ACHN (cell line): ENCODE measurements around the gene DGKI.

Experiments
- DNase-seq: peaks from one replicate; pipeline ENCODE4 v3.0.0-alpha.2; 2015
- in situ Hi-C: cut with HindIII; loops from 2 replicates; pipeline ENCODE4 v1.10.0; 2017; ENCODE audit warnings: low sequenced_read_pairs, low pct_ligation_motif_present, low pct_unique_long_range_greater_than_20kb

Gene DGKI

DNA sequence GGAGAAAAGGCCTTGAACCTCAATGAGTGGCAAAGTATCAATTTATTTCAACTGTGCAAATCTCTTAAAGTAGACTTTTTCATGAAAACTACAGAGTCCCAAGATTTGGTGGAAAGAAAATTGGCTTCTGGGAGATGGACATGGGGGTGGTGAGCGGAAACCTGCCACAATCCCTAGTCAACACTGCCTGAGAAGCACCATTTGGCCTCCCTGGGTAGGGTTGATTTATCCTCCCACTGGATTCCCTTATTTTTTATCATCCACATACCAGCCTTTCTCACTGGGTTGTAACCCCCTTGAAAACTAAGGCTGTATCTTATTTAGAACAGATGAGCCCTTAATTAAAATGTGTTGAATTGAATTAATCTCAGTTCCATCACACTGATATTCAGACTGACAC lies 401.5 kb downstream of the DGKI start:
- DNase-seq: no peak
- in situ Hi-C loops: no loop called here

DNA sequence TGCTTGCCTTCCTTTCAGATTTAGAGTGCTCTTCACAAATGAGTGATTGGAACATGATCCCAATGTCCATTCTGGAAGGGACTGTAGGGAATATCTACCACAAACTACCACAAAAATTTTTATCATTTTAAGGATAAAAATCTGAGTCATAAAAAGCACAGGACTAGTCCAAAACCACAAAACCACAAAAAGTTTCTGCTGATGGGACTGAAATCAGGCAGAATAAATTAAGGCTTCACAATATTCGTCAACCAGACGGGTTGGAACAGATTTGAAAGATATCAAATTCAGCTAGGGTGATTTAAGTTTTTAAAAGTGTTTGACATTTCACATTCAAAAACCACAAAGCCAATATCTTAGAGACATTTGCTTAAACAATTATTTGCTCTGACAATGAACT lies 403.2 kb downstream of the DGKI start:
- in situ Hi-C loops: no loop called here

DNA sequence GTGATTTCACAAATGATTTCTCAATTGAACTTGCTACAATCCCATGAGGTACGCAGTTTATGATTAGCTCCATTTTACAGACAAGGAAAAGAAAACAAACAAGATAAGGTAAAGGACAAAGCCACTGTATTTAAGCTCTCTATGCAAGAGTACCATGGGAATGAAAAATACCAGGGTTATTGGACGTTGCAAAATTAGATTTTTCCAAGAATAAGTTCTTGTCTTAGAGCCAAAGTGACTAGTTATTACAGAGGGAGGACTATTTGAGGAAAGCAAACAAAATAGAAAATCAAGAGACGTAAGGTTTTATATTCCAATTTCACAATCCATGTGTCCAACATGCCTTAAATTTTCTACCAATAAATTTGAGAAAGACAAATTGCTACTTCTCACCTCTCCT lies 405.3 kb downstream of the DGKI start:
- in situ Hi-C loops: no loop called here
- no peak for DNase-seq

More for the DNA sequence above, 403.2 kb downstream of the DGKI start:
- no peak for DNase-seq

DNA sequence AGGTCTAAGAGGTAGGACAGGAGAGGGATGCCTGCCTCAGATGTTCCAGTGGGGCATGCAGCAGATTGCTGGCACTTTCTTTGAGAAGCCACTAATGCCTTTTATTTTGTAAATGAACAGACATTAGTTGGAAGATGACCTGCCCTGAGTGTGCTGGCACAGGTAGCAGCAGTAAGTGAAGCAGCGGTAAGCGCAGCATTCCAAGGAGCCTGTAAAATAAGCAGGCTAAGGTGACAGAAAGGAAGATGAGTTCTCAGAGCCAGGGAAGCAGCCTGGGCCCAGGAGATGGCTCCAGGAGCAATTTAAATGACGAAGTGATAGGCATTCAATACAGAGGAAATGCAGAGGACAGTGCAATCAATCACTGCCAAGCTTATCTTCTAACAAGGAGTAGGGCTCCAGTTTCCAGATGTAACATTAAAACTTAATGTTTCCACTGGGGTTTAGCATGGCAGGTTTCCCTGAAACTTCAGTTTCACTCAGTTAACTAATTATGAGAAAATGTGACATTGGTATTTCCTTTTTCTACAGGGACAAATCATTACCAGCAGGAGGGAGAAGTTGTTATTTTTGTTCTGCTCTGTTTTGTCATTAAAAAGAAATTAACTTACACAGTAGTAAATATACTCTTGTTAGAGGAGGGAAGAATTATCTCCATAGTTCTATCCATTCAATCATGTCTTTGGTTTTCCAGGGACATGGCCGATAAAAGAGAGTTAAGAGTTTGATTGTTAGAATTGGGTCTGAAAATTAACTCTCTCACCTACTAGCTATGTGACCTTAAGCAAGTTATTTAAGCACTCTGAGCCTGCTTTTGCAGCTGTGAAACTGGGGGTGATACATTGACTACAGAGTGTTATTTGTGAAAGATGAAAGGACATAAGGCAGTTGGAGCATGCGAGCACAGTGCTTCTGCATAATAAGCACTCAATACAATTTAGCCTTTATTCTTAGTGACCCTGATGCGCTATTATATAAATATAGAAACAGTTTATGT lies 406.6 kb downstream of the DGKI start:
- DNase-seq: no peak
- in situ Hi-C loops: no loop called here

DNA sequence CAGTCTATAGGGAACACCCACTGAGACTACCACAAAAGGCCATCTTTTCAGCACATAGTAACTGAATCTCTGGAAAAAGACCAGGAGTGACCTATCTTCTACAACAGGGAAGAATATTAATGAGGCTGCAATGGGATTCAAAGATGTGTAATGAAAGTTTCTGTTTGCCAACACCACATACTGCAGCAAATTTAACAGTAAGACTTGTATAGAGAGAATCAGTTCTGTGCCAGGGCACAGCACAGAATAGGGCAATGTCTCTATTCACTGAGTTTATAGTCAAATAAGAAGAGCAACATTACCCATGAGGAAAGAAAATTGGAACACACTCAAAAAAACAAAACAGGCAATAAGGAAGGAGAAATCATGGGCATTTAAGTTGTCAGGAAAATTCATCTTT lies 411.8 kb downstream of the DGKI start:
- no peak for DNase-seq
- in situ Hi-C loops: no loop called here

DNA sequence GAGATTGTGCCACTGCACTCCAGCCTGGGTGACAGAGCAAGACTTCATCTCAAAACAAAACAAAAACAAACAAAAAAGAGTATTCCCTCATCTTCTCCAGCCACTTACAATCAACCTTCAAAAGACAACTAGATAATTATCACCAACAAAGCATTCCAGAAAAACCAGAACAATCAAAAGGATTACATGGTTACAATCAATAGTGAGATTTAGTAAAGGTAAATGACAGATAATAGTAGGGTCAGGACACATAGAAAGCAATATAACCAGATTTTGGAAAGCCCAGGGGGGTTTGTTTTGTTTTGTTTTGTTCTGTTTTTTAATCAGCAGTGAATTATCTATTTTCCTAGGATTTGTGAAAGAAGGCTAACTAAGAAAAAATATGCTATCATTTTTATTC lies 412.2 kb downstream of the DGKI start:
- in situ Hi-C loops: no loop called here
- DNase-seq: no peak

DNA sequence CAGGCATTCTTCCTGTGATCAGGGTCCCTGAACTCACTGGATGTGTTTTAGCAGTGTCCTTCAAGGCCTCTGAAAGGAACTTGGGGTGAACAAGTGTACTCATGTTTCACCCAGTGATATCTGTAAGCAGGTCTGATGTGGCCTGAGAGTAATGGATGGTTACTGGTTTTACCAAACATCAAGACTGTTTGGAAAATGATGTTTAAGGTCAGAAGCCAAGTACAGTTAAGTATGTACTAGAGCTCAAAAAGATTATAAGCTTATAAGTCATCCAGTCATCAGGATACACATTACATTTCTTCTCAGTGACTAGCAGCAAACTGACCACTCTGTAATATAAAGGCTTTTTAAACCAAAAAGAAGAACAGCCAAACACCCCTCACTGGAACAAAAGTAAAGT lies 423.5 kb downstream of the DGKI start:
- no peak for DNase-seq
- in situ Hi-C loops: no loop called here

DNA sequence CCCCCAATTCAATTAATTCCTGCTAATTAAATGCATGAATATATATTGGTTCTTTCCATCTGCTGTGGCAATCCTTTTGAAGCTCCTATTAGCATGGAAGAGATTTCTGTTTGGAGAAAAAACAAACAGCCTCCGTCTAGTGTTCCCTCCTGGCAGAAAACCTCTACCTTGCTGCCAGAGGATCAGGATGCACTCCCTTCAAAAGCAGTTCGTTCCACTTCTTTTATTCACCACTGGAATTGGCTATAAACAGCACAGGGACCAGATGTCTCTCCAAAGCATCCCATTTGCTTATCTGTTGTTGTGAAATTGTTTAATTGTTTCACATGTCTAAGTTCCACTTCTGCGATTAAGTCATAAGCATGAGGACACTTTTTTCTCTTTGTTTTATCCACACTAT lies 425.4 kb downstream of the DGKI start:
- no peak for DNase-seq
- in situ Hi-C loops: no loop called here

DNA sequence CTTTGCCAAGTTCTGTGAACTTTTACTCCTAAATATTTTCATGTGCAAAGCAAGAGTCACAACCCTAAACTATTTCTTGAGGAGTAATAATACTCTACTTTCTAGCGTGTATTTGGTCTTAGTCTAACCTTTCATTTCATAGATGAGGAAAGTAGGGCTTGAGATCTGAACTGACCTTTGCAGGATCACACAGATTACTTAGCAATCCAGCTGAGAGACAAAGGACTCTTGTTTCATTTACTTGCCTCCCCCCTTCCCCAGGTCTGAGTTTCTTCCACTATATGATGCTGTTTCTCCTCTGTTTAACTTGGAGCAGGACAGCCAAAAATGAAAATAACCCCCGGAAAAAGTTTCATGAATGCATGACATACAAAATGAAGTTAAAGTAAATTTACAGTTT lies 427.9 kb downstream of the DGKI start:
- in situ Hi-C loops: no loop called here
- DNase-seq: no peak

DNA sequence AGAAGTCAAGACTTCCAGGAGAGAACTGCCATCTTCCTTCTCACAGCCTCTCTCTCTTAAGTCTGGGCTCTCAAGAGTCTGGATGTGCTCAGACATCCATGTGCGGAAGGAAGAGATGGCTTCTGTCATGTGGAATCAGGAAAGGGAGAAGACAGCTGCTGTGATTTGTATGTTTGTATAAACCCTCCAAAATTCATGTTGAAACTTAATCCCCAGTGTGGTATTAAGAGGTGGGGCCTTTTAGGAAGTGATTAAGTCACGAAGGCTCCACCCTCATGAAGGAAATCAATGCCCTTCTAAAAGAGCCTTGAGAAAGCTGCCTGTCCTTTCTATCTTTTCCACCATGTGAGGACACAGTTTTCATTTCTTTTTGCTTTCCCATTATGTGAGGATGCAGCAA lies 429.3 kb downstream of the DGKI start:
- no peak for DNase-seq

DNA sequence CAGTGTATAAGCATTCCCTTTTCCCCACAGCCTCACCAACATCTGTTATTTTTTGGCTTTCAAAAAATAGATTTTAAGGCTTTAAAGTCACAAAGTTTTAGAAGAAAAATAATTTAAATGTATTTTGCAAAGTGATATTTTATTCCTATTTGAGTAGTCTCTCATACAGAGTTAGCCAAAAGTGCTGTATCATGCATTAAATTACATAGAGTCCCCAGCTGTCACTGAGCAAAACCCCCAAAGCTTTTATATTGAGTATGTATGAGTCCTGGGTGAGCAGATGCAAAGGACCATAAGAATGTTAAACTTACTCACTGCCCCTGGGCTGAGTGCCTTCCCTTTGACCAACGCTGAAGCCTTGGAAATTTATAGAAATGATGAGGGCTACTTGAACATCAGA lies 432.9 kb downstream of the DGKI start:
- no peak for DNase-seq
- in situ Hi-C loops: no loop called here

More for the DNA sequence above, 429.3 kb downstream of the DGKI start:
- in situ Hi-C loops: no loop called here

DNA sequence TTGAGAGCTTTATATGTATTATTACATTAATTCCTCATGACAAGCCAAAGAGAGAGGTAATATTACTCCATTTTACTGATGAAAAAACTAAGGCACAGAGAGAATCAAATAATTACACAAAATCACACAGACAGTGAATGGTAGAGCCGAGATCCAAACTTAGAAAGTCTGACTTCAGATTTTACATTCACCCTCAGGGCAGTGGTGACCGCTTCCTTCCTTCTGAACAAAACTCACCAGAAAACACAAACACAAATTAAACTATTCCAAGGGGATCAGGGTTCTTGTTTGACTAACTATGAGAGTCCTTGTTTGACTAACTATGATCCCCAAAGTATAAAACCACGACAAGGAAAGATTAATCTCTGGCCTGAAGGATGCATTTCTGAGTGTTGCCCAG lies 435.3 kb downstream of the DGKI start:
- DNase-seq: no peak
- in situ Hi-C loops: no loop called here

DNA sequence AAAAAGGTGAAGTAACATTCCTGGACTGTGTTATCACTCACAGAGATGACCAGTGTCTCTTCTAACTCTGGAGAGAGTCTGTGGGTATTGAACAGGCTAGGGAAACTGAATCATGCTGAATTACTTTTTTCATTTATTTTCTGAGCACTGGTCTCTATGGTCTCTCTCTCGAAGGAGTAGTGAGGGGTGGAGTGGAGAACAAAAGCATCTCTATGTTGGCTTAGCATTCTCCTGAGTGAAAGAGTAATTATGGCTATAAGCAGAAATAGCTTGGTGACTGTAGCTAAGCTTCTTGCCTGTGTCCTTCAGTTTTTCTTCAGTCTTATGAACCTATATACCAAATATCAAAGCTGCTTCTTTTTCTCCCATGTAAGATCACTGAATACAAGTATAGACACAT lies 438.6 kb downstream of the DGKI start:
- in situ Hi-C loops: no loop called here
- DNase-seq: no peak

DNA sequence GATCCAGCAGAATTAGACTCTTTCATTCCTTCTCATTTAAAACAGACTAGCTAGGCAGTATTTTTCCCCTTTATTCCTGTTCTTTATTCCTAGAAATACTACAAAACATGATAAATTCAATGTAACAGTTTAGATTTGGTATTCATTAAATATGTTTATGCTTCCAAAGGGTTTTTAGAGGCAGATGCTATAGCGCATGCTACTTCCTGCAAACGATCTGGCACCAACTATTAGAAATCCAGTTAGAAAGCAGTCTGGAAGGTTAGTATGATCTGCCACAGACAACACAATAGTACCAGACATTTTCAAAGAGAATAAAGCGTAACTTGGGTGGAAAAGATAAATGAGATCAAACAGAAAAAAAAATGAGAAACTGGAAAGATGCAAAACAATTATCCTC lies 439.7 kb downstream of the DGKI start:
- in situ Hi-C loops: no loop called here
- DNase-seq: no peak

DNA sequence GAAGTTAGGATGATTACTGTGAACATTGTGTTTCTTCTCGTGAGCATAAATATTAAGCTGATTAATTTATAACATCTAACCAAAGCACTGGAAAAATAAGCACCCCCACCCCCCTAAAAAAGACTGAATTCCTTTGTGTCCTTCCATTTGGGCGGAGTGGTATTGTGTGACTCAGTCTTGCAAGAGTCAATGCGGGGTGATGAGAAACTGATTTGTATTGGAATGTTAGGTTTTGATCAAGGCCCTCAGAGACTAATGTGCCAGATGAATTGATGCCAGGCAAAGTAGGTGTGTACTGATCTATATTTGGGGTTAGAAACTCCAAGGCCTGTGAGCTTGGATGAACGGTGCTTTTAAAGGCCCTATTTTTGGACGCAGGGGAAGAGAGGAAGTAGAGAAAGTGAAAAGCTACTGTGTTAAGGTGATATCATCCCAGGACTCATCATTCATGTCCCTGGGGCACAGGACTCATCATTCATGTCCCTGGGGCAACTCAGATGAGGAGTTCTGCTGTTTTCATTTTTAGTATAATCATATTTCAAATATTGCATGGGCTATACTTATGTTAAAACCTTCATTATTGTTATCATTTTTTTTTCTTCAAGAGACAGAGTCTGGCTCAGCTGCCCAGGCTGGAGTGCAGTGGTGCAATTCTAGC lies 442.0 kb downstream of the DGKI start:
- DNase-seq: no peak
- in situ Hi-C loops: no loop called here

DNA sequence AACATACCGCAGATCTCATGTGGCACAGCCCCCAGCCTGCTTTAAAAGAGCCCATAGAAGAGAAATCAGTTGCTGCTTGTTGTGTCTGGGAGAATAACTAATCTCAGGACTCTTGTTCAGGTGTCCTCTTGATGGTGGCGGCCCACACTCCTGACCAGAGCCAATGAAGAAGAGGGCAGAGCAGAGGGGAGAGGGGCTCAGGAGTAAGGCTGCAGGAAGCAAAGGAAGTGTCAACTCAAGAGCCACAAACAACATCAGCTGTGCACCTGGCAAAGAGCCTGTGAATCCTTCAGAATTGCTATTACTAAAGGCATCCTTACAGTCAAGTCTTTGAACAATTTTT lies 443.4 kb downstream of the DGKI start:
- DNase-seq: no peak
- in situ Hi-C loops: no loop called here

DNA sequence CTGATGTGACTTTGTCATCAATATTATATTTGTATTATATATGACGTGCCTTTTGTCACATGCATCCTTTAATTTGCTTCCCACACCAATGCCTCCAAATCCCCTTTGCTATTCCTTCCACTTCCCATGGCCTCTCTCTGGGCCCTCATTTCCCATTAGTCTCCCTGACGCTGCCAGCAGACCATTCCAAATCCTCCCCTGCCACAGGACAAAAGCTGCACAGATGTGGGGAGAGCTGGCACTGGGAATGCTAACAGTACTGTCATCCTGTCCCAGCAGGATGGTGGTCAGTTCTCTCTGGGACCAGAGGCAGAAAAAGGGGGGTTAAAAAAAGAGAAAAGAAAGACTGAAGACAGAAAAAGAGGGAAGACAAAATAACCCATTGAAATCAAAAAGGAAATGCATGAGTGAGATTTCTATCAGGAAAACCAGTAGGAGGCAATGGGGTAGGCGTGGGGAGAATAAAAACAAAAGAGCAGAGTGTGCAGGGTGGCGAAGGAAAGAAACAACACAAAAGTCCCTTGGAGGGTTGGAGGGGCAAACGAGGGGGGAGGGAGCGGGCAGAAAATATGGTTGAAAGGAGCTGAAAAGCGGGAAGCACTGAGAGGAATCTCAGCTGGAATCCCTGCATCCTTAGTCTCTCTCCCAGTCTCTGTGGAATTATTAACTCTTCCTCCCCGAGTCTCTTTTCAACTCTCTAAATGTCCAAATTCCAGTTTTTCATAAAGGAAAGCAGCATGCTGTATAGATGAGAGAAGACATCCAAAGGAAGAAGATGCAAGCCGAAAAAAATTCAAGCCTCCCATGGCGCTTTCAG lies 444.0 kb downstream of the DGKI start:
- no peak for DNase-seq
- in situ Hi-C loops: no loop called here

DNA sequence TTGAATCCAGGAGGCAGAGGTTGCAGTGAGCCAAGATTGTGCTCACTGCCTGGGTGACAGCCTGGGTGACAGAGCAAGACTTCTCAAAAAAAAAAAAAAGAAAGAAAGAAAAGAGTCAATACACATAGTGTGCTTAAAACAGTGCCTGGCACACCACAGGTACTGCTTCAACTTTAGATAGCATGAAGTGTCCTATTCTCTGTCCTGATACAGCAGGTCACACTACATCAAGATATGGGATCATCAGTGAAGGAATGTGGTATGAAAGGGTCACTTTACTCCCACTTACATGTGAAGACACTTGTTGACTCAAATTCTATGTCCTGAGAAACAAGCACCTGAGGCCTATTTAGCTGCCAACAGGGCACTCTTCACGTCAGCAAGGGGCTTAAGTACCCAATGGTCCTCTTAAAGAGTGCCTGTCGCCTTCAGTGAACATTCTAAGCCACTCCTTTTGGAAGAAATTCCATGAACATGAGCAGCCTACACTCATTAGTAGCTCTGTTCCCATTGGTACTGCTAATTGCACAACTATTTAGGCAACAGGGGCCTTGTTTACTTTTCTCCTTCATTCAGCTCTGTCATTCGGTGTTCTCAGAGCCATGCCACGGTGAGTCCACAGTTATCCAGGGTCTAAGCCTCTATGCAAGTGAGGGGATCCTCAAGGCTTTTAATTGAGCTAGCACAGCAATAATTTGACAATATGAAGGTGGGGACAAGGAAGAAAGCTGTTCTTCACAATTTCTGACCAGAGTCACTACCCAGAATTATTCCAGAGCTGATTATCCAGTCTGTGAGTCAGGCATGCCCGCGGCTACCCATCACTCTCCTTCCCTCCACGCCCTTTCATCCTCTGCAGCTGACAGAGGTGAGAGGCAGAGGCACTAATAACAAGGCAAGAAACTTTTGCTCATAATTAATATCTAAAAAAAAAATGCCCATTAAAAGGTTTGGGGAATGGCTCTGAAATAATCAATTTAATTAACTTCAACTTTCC lies 446.6 kb downstream of the DGKI start:
- in situ Hi-C loops: no loop called here
- no peak for DNase-seq
